Thoracic aorta (tissue), 2 donors: ENCODE measurements around the gene ARL4A. TPM values are rescaled to one million over a fixed set of nuclear protein-coding genes. Genes with fewer than 3 reads are reported as not detected.

Source experiments
- ATAC-seq: fragments of 150-250 bp; one replicate; pipeline ENCODE4 v1.8.0; 2017; ENCODE audit warnings: low read depth; ENCODE audit not compliant: insufficient number of reproducible peaks, low FRiP score
- DNase-seq: peaks from one replicate; pipeline ENCODE4 v3.0.0-alpha.2; 2020; ENCODE audit warnings: low spot score
- H3K27ac ChIP-seq, 2 donors: fragments of 200-600 bp; sonication (generic); 1 replicate in 1 of 2; 2 replicates in 1 of 2; pipeline ENCODE4 v1.5.1; 2016; ENCODE audit warnings: mild to moderate bottlenecking in 2 of 2, moderate library complexity in 2 of 2
- H3K27me3 ChIP-seq: fragments of 200-600 bp; sonication (generic); replicated peaks from 2 replicates; pipeline ENCODE4 v1.6.0; 2016; ENCODE audit warnings: mild to moderate bottlenecking; ENCODE audit not compliant: insufficient read depth
- H3K36me3 ChIP-seq: fragments of 200-600 bp; sonication (generic); one replicate; pipeline ENCODE4 v1.5.1; 2016
- H3K4me1 ChIP-seq, 2 donors: fragments of 200-600 bp; sonication (generic); 1 replicate in 1 of 2; 2 replicates in 1 of 2; pipeline versions ENCODE4 v1.5.1 to v1.6.0; 2016; ENCODE audit warnings: low read depth in 2 of 2, mild to moderate bottlenecking in 1 of 2; ENCODE audit not compliant: control insufficient read depth in 1 of 2
- H3K4me3 ChIP-seq: fragments of 200-600 bp; sonication (generic); 2 replicates; pipeline ENCODE4 v1.5.1; 2016; ENCODE audit warnings: mild to moderate bottlenecking
- H3K9me3 ChIP-seq: fragments of 200-600 bp; sonication (generic); 2 replicates; pipeline ENCODE4 v1.5.1; 2016
- total RNA-seq, 2 donors: library from RNA; depleted of rRNA; stranded (reverse); fragments of >200 nt; gene quantifications; one replicate each; pipeline versions ENCODE4 v1.1.0 to v1.2.3, GENCODE V29; 2016
- TF ChIP-seq, protein P1 (sequence below): fragments of 200-600 bp; sonication (generic); IDR thresholded peaks from one replicate; pipeline ENCODE4 v1.5.1; 2019; ENCODE audit warnings: antibody characterized with exemption

Gene ARL4A
- total RNA-seq, 2 donors from 2014 or later = 13.1 to 21.0 TPM

DNA sequence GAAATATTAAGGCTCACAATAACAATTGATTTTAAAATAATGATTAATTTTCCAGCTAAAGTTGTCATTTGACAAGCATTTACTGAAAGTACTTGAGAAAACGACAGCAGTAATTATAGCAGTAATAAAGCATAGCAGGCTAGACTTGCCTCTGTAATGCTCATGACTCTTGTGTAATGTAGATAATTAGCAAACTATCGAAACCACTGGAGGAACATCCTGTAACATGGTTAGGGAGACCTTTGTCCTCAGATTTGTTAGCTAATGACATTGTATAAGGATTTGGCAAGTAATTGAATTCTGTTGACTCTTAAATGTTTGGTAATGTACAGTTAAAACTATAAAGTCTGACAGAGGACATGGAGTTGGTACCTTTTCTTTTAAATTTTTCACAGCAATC is 24.8 kb downstream of the ARL4A start:
- TF ChIP-seq, protein P1, sequence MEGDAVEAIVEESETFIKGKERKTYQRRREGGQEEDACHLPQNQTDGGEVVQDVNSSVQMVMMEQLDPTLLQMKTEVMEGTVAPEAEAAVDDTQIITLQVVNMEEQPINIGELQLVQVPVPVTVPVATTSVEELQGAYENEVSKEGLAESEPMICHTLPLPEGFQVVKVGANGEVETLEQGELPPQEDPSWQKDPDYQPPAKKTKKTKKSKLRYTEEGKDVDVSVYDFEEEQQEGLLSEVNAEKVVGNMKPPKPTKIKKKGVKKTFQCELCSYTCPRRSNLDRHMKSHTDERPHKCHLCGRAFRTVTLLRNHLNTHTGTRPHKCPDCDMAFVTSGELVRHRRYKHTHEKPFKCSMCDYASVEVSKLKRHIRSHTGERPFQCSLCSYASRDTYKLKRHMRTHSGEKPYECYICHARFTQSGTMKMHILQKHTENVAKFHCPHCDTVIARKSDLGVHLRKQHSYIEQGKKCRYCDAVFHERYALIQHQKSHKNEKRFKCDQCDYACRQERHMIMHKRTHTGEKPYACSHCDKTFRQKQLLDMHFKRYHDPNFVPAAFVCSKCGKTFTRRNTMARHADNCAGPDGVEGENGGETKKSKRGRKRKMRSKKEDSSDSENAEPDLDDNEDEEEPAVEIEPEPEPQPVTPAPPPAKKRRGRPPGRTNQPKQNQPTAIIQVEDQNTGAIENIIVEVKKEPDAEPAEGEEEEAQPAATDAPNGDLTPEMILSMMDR = no peak
- no peak for ATAC-seq

DNA sequence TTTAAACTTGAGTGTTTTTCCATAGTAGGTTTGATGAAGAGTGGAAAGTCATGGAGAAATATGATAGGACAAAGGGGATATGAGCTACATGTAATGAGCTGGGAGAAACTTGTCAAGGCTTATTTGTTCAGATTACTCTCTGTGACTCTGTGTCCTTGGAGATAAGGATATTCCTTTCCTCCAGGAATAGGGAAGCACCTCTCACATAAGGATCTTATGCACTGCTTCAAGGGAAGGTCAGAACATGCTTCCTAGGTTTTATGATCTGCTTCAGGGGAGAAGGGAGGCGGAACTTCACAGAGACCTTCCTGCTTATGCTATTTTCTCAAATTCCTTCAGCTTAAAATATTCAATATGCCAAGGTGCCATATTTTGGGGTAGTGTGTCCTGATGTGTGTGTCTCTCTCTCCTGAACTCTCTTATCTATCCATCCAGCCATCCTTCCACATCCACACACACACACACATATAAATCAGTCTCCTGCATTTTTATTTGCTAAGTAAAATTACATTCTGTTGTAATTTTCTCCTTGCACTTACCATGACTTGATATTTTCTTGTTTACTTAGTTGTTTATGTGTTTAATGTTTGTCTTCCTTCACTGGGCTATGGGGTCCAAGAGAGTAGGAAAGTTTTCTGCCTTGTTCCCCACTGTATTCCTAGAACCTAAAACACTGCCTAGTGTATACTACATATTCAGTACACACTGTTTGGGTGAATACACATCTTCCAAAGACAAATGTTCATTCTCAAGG is 26.4 kb downstream of the ARL4A start:
- DNase-seq = no peak
- peaks cover 0 to 26% of the 10 kb centered on the region in 2 donors for H3K4me1 ChIP-seq
- no peak for ATAC-seq
- no peaks in the 10 kb centered on the region for H3K36me3 ChIP-seq
- TF ChIP-seq, protein P1 = no peak
- no peak overlapping the region for H3K27ac ChIP-seq
- H3K4me3 ChIP-seq = no peak overlapping the region
- H3K9me3 ChIP-seq = no peaks in the 10 kb centered on the region
- no peaks in the 10 kb centered on the region for H3K27me3 ChIP-seq

More for the DNA sequence above, 24.8 kb downstream of the ARL4A start:
- Histone ChIP-seq H3K36me3 (no peaks in the 10 kb centered on the region), H3K4me3 (no peak overlapping the region), H3K4me1 (peaks cover 0 to 13% of the 10 kb centered on the region in 2 donors), H3K27me3 (no peaks in the 10 kb centered on the region), H3K9me3 (no peaks in the 10 kb centered on the region), H3K27ac (no peak overlapping the region)
- no peak for DNase-seq

DNA sequence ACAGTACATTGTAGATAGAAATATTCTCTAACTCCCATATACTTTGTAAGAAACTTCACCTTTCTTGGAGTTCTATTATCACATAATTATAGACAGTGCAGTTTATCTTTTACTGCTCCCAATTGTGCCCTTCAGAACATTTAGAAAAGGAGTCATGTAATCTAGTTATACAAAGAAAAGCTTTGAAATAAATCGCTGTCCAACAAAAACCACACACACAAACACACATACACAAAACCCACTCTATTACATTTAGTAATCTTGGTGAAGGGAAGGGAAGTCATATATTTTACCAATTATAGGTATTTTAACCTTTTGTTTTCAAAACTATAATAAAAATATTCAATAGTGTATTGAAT is 26.9 kb downstream of the ARL4A start:
- Histone ChIP-seq H3K4me3 (no peak overlapping the region), H3K4me1 (peaks cover 5 to 31% of the 10 kb centered on the region in 2 donors), H3K27ac (no peak overlapping the region), H3K36me3 (no peaks in the 10 kb centered on the region), H3K27me3 (no peaks in the 10 kb centered on the region), H3K9me3 (no peaks in the 10 kb centered on the region)
- TF ChIP-seq, protein P1 = no peak
- DNase-seq = no peak
- no peak for ATAC-seq

DNA sequence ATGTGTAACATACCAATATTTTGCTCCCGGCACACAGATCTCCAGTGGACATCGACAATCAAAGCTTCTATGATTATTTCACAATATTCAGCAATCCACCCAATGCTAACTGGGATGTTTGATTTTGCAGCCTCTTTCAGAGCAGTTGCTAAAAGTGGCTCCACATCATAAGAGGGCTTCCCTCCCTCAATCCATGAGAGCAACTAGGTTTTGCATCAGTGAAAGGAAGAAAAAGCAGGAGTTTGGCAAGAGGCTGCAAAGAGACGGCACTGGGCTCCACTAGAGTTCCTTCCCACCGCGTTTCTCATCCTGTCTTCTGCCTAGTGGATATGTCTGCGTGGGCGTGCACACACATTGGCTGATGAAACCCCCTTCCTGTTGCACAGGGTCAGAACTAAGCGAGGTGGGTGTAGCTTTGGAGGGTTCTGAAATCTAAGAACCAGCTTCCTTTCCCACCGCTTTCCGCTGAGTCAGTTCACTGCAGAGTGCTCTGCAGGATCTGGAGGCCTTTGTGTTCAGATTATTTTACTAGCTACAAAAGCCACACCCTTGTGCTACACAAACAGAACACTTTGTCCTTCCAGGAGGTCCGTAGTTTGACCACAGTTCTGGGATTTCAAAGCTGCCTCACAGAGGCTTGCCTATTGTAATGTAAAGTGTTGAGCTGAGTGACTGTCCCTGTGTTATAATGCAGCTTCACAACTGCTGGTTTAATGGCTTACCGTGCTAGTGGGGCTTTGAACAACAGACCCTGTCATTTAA is 28.1 kb downstream of the ARL4A start:
- TF ChIP-seq, protein P1 = no peak
- H3K9me3 ChIP-seq = no peaks in the 10 kb centered on the region
- ATAC-seq (peak; percentile 61), DNase-seq (peak; percentile 28)
- H3K4me1 ChIP-seq = peaks cover 16 to 43% of the 10 kb centered on the region in 2 donors
- H3K36me3 ChIP-seq = no peaks in the 10 kb centered on the region
- H3K27ac ChIP-seq = peak overlapping the region in 1 of 2 donors; percentile 25
- peak overlapping the region; percentile 41 for H3K4me3 ChIP-seq
- H3K27me3 ChIP-seq = no peaks in the 10 kb centered on the region

DNA sequence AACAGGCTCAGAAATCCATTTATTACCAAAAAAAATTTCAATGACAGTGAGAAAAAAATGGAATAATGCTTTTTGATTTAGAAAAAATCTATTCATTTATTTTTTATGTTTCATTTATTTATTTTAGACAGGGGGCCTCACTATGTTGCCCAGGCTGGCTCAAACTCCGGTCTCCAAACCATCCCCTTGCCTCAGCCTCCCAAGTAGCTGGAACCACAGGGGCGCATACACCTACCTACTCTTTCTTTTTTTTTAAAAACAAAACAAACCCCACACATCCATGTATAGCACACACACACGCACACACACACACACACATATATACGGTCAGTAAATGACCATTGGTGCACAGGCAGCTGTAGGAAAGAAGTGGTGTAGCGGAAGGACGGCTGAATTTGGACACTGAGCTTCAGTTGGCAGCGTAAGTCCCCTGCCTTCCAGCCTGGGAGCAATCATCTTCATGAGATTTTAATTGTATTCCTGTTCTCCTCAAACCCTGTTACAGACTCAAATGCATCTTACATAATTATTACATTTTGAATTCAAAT is 28.8 kb downstream of the ARL4A start:
- H3K36me3 ChIP-seq = no peaks in the 10 kb centered on the region
- no peak for ATAC-seq

More for the DNA sequence above, 28.8 kb downstream of the ARL4A start:
- Histone ChIP-seq H3K4me3 (peak overlapping the region; percentile 41), H3K27me3 (no peaks in the 10 kb centered on the region), H3K4me1 (peaks cover 16 to 43% of the 10 kb centered on the region in 2 donors), H3K9me3 (no peaks in the 10 kb centered on the region), H3K27ac (peak overlapping the region in 1 of 2 donors; percentile 25)
- DNase-seq = no peak
- TF ChIP-seq, protein P1 = no peak
